HG02571 (cell line): ENCODE results near the gene NPVF.

Experiments
- ATAC-seq: cut with Tn5 transposase; IDR thresholded peaks from one replicate; pipeline ENCODE4 v1.9.1; 2021; ENCODE audit warnings: mild to moderate bottlenecking, moderate library complexity; ENCODE audit not compliant: unreplicated experiment

NPVF gene, protein sequence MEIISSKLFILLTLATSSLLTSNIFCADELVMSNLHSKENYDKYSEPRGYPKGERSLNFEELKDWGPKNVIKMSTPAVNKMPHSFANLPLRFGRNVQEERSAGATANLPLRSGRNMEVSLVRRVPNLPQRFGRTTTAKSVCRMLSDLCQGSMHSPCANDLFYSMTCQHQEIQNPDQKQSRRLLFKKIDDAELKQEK

DNA sequence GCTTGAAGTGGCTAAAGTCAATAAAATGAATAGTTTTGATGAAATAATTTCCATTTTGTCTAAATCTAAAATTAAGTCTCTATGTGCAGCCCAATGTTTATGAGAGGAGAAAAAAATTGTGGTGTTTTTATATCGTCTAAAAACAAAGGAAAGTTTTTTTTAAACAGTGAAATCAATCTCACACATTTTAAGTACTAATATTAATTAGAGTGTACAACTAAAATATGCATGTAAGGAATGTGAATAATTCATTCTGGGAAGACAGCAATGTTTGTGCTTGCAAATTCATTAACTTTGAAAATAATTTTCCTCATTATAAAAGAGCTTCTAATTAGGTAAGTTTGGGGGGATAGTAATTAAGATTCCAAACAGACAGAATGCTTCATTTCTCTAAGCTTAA is at the start of gene NPVF:
Gene NPVF, minus strand, starts transcription at position 101 of the 400 bp plus-strand sequence. Its CDS starts 47 bp downstream, at position 54.
- no peak for ATAC-seq

DNA sequence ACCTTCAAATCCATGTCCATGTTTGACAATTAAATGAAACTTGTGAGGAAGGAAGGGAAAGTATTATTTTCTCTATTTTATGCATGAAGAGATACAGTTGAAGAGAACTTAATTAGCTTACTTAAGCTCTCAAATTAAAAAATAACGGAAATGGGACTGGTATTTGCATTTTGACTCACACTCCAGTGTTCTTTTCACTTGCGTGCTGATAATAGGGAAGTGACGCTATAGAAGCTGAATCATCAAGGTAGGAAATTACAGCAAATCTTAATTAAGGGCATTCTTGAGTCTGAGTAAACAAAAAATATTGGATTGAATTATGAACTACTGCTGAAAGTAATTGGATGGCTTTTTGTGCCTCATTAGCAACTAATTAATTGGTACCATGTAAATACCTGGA is 44.0 kb upstream of the NPVF start:
- ATAC-seq = no peak

DNA sequence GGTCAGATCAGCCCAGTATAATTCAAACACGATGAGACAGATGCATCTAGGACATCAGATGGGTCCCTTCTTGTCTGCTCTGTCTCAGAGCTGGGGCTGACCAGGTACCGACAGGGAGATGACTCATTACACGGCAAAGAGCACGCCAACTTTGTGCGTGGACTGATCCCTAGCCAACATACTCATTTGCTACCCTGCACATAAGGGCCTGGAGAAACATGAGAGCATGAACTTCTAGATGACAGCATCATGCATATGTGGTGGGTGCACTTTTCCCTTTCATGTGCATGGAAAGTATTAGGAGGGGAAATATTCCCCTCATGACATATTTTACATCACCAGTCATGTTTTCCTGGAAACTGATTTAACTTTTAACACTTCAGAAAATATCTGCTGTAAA is 35.1 kb upstream of the NPVF start:
- ATAC-seq = no peak

DNA sequence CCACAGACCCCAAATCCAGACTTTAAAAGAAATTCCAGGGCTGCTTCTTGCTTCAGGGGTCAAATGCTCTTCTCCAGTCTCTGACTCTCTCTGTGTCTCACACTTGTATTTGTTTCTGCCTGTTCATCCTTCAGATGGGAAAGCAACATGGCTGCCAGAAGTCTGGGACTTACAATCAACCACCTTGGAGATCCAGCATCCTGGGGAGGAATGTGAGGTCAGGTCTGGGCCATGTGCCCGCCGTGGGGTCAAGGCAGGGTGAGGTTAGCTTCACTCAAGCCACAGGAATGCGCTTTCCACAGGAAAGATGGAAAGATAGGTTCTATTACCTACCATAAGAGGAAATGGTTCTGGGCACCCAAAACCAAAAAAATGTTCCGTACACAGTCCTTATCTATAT is 34.3 kb upstream of the NPVF start:
- ATAC-seq = no peak

DNA sequence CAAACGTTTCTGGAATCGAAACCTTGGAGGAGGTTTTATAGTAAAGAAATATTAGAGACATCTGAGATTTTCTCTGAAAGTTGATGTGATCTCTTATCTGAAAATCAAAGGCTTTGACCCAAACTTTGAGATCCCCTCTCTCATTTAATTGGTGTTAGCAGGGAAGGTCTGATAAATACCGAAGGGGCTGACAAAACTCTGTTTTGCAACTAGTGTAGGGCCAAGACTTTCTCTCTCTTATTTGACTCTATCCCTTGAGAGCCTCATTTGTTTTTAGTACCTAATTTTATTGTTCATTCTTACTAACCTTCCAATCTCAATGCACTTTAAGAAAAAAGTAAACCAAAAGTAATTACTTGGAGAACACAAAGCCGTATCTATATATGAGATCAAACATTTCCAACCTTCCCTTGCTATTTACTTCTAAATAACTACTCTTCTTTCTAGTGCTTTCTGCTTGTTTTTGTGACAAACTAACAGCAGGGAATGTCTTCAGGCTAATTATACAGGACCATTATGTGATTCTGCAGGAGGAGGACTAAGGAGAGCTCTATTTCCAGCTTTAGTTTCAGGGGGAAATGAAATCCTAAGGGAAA is 33.4 kb upstream of the NPVF start:
- ATAC-seq = no peak

DNA sequence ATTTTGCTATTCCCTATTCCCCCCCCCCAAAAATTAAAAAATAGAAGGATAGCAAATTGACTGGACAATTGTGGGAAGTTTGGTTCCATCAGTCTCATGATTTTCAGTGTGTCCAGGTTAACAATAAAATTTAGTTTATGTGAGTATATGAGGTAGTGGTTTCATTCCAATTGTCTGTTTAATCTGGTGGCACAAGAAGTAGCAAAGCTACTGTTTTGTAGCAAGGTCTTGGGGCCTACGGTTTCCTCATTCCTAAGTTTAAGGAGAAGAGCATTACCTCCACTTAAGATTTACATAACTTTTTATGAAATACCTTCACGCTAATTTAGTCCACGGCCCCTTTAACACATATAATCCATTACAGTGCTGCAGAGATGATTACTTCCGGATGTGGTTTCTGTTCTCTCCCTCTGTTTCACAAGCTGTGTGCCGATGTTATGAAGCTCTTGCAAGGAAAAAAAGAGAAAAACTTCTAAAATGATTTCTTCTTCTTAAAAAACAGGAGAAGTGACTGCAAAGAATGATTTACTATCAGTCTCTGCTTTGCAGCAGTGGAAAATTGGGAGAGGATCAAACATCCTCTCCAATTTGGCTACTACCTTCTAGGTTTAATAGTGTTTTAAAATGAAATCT is 32.7 kb upstream of the NPVF start:
- no peak for ATAC-seq

DNA sequence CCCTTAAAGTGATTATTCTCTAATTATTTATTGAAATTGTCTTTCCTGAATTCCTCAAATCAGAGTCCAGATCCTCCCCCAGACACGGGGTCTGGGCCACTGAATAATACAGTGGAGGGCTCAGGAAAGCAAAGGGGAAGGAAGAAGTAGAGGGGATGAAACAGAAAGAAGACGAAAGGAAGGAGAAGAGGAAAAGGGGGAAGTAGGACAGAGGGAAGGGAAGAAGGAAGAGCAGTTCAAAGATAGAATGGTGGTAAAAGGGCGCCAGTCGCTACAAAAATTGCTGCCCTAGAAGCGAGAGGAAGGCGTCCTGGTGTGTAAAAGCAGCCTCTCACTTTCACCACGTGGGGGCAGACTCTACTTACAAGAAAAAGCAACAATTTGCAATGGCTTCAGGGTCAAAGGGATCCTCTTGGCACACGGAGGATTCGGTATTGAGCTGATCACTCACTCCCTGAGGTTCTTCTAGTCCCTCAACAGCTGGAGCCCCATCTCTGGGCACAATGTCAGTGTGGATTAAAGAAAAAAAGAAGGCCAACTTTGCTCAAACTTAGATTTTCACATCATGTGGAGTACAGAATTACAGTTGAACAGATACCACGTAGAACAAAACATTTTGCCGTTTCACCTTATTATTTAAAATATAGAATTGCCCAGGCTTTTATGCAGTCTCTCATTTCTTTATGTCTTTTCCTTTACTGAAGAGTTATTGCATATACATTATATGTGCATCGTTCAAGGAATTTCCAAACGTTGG is 31.4 kb upstream of the NPVF start:
- ATAC-seq = peak; percentile 55

DNA sequence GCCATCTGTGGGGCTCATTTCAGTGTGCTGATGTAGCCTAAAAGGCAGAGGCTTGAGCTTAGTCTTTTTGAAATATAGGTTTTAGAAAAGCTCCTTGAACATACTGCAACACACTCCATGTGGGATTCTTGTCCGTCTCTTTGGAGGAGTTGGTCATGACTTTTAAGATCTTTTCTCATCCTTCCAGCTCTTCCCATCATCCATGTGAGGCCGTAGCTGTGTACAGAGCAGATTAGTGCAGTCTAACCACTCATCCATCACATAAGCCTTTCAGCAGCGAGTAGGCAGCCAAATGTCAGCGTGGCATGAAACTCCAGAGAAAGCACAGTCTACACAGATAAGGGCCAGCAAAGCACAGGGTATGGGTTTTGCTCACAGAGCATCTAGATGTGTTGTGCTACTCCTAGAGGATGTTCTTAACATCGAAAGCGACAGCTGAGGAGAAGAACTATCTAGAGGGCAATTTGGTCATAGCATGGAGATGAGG is 28.1 kb upstream of the NPVF start:
- no peak for ATAC-seq

DNA sequence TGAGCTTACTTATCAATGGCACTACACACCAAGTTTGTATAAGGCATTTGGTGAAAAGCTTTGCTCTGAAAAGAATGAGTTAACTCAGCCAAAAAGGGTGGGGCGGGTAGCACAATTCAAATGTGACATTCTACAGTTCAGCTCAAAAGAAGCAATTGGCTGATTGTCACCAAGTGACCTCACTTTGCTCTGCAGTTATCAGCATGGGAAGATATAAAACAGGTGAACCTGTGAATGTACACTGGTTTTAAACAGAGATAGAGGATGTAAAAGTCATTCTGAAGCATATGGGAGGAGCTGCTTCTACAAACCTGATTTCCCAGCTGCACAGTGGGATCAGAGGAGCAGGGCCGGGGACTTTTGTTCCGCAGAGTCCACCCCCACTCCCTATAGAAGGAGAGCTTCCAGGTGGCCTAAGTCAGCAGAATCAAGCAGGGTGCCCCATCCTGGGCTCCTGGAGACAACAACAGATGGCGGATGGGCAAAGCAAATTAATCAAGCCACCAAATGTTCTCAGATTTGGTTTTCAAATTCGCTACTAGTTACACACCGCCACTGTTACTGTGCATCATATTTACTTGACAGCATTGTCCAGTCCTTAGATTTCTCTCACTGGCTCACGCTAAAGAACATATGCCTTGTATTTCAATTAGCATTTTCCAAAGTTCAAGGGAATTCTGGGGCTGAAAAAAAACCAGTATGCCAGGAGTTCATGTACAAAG is 27.5 kb upstream of the NPVF start:
- ATAC-seq = no peak

DNA sequence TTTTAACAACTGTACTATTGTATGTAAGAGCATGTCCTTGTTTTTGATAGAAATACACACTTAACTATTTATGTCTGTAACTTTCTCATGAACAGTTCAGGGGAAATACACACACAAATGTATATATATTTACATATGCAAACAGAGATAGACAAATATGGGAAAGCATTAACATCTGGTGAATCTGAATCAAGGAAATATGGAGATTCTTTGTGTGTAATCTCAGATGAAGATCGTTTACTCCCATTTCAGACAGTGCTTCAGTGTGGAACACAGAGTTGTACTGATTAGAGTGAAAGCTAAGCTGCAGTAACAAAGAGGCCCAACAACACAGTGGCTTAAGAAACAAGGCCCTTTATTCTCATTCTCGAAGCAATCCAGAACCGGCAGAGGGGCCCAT is 26.3 kb upstream of the NPVF start:
- no peak for ATAC-seq

DNA sequence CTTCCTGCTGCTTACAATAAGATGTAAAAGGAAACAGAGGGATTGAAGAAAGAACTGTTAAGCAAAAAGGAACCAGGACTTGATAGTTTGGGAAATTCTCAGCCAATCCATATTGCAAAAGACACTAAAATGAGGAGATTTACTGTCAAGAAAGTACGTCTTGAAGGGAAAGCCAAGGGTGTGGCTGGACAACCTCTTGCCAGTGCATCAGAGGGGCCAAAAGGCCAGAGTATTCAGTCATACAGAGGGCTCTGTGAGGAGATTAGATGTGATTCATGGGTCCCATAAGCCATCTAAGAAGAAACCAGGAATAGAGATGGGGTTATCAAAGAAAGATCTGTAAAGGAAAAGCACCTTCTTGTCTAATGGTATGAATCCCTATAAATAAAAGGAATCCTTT is 25.4 kb upstream of the NPVF start:
- ATAC-seq = no peak

DNA sequence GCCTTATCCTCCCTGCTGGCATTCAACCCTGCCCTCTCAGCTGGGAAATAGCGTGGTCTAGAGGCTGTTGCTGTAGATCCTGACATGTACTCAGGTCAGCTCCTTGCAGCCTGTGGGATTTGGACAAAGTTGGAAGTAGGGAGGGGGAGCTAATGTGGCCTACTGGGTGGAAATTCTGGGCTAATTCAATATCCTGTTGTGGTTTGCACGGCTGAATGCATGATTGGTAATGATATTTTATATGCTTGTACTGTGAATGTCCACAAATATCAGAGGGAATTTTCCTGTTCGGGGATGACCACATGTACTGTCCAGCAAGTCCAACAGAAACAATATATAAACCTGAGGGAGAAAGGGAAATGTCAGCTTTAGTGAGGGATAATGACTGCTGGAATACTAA is 22.1 kb upstream of the NPVF start:
- ATAC-seq = no peak

DNA sequence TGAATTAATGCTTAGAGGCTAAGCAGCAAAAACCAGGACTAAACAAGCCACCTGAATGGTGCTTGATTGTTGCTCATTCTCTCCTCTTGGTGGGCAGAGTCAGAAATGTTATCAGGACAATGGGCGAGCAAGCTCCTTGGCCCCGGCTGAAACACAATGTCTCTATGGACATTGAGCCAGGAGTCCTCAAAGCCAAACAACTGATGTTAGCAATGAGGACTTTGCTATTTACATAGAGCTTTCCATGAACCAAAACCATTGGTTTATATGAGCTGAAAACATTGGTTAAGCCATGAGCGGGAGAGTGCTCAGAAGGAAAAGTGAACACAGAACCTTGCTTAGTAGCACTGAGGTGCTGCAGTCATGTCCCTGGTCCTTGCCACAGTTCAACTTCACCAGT is 21.5 kb upstream of the NPVF start:
- ATAC-seq = no peak

DNA sequence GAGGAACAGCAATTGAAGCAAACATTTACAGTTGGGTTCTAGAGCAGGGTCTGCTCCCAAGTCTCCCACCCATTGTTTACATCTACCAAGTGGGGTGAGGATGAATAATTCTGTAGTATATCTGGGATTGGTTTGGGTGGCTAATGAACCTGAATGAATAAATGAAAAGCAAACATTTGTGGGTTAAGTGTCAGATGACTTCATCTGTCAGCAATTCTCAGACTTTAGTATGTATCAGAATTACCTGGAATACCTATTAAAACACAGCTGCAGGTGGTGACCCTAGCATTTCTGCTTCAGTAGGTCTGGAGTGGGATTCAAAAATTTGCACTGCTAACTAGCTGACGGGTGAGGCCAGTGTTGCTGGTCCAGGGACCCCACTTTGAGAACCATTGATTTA is 18.0 kb upstream of the NPVF start:
- ATAC-seq = no peak

DNA sequence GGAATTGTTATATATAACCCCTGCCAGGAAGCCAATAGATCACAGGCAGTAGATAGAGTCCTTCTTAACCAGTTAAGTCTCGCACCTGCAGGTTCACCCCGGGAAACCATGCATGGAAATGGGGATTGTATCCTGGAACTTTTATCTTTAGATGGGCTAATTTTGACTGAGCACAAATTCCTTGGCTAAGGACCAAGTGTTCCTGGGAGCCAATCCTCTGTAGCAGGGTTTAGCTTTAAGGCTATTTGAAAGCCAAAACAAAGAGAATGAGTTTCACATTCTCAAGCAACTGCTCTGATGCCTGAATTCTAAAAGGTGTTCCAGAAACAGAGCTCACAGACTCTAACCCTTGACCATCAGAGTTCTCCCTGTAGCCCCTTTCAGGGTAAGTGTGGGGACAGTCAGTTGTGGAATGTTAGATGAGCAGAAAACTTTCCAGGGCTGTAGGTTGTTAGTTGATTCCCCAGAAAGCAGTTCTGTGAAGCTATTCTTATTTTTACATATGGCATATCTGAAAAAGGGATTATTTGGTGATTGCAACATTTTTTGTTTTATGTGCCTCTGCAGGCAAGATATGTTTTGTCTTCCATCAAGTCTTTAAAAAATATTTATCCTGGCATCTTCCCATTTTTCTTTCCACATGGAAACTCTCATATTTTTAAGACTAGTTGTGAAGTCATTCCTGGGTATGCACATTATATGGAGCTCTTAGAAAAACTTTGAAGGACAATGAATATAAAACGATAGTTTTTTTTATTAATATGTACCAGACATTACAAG is 16.2 kb upstream of the NPVF start:
- ATAC-seq = no peak

DNA sequence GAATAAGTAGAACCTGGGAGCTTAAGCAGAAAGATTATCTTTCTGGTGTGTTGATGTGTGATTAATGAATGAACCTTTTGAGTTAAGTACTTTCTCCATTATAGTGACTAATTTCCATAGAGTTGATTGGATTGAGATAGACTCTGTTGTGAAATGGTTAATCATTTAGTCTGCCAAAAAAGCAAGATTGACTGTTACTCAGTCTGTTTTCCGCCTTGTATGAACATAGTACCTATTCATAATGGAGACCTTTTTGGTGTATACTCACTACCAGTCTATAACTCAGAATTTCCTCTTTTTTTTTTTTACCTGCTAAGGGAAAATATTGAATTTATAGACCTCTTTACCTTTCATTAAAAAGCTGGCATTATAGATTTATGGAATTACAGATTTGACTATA is 14.4 kb upstream of the NPVF start:
- no peak for ATAC-seq

DNA sequence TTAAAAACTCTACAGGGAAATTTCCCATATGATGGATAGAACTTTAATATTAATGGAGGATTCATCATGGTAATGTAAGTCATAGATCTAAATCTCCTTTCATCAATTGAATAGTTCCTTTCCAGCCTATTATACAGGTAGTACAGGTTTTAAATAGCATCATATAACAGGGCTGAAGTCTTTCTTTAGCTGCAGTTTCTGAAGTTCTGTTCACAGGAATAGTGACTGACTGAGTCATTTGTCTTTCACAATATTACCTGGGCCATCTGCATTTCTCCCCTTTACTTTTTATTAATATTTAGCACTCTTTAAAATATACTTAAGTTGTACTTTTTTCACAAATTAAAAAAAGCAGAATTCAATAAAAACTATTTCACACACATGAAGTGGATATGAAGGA is 12.6 kb upstream of the NPVF start:
- ATAC-seq = no peak

DNA sequence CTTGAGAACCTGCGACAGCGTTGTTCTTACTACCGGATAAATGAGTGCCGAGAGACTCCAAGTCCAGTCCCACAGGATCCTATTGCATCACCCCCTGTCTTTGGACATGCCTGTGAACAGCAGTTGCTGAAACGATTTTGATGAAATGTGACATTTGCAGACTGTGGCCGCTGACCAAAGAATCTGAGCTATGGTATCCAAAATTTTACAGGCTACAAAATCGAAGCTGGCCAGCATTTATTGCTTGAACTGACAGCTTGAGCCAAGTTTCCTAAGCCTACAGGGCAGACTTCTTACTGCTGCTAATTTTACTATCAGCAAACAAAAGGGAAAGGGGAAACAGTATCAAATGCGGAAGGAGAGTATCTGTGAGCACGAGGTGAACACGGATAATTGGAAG is 12.1 kb upstream of the NPVF start:
- ATAC-seq = no peak

DNA sequence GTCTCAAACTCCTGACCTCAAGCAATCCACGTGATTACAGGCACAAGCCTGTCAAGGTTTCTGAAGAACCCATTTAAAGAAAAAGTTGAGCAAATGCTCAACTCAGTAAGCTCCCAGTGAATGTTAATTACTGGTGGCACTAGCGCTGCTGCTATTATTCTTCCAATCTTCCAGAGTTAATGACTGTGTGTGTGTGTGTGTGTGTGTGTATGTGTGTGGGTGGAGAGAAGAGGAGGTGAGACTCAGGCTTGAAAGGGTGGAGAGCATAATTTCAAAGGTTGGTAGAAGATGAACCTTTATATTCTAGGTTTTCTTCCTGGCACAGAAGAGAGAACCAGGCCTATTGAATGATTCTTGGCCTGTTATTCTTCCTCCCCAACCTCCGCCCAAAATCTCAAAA is 11.6 kb upstream of the NPVF start:
- ATAC-seq = no peak

DNA sequence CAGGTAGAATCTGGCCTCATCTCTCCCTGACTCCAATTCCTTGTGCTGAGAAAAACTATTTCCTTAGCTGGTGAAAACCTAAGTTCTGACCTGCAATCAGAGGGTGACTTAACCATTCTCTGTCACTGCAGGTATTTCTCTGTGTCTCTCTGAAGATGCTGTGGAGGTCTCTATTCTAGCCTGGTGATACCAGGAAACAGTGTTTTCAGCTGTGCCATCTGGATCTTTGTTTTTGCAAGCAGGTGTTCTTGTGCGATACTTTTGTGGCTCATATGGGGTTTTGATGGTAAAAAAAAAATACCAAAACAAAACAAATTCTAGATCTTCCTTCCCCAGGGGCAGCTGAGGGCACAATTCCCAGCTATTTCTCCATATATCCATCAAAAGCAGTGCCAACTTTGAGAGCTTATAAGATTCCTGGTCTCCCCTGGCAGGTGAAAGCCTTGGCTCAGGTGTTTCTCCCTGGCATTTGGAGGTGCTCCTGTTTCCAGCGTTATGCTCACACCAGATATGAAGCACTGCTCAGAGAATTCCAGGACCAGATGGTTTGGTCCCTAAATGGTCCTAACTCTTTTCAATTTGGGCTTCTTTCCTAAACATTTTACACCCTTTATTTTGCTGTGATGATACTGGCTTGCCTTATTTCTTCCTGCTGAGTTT is 9.9 kb upstream of the NPVF start:
- ATAC-seq = no peak
